ENCODE data around the gene SEC24A.
"Not testable (repeated sequence)": the region's sequence is repeated elsewhere in the genome, so short reads cannot be mapped to it uniquely, and the experiment has no call there.

Gene SEC24A

GRCh38 chr5:134650660-134651059 lies 2.1 kb downstream of the SEC24A start:
- DNase-seq (ENCODE audit: low read depth), result not testable (repeated sequence)

DNA sequence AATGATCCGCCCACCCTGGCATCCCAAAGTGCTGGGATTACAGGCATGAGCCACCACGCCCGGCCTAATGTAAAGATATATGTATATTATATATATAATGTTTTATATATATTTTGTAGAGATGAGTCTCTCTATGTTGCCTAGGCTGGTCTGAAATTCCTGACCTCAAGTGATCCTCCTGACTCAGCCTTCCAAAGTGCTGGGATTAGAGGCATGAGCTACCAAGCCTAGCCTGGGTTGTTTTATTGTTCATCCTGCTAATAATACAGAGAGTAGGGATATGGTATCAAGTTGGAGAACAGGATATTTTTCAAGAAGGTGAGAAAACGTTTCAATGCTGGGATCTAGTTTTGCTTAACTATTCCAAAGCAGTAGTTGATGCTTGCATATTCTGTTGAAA lies 2.9 kb downstream of the SEC24A start:
- DNase-seq (ENCODE audit: low read depth), result no peak

GRCh38 chr5:134656690-134657089 lies 8.1 kb downstream of the SEC24A start:
- DNase-seq (ENCODE audit: low read depth), result no peak

DNA sequence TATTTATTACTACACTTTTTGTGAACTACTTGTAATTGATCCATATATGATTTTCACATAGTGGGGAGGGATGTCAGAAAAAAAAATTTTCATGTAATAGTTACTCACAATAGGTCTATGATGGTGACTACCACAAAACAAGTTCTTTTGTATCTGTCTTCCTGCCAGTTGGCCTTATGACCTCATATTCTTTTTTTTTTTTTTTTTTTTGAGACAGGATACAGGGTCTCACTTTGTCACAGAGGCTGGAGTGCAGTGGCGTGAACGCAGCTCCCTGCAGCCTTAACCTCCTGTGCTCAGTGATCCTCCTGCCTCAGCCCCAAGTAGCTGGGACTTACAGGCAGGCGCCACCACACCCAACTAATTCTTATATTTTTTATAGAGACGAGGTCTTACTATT lies 10.9 kb downstream of the SEC24A start:
- no peak for DNase-seq (ENCODE audit: low read depth)

- no peak for DNase-seq (ENCODE audit: low read depth)
Measured at GRCh38 chr5:134659922-134660321, 11.3 kb downstream of the SEC24A start.

- no peak for DNase-seq (ENCODE audit: low read depth)
Measured at GRCh38 chr5:134662971-134663370, 14.4 kb downstream of the SEC24A start.

DNA sequence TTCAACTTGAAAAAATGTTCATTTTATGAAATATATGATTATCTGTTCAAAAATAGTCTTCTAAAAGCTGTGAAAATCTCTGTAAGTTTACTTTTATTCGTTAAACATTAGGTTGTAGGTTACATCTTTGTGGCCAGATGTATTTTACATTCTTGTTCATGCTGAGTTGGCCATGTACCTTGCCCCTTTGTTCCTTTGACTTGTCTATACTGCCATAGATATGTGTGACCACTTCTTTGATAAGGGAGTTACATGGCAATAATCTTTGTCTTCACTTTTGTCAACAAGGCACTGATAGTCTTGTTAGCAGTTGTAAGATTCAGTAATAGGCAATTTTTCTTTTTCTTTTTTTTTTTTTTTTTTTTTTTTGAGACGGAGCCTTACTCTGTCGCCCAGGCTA lies 15.9 kb downstream of the SEC24A start:
- DNase-seq (ENCODE audit: low read depth), result no peak

- DNase-seq (ENCODE audit: low read depth), result not testable (repeated sequence)
Measured at GRCh38 chr5:134673546-134673945, 25.0 kb downstream of the SEC24A start.

DNA sequence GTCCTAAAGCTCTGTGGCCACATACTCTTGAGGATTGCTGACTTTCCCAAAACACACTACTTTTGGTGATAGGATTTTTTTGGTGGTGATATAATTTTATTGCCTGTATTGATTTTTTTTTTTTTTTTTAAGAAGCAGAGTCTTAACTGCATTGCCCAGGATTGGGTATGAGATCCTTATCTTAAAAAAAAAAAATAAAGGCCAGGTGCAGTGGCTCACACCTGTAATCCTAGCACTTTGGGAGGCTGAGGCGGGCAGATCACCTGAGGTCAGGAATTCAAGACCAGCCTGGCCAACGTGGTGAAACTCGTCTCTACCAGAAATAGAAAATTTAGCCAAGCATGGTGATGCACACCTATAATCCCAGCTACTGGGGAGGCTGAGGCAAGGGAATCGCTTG lies 28.8 kb downstream of the SEC24A start:
- DNase-seq (ENCODE audit: low read depth), result not testable (repeated sequence)

DNA sequence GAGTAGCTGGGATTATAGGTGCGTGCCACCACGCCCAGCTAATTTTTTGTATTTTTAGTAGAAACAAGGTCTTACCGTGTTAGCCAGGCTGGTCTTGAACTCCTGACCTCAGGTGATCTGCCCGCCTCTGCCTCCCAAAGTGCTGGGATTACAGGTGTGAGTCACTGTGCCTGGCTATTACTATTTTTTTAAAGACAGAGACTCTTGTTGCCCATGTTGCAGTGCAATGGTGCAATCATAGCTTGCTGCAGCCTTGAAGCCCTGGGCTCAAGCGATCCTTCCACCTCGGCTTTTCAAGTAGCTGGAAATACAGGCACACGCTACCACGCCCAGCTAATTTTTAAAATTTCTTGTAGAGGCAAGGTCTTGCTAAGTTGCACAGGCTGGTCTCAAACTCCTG lies 41.6 kb downstream of the SEC24A start:
- DNase-seq (ENCODE audit: low read depth), result not testable (repeated sequence)

GRCh38 chr5:134692722-134693121 lies 44.1 kb downstream of the SEC24A start:
- no peak for DNase-seq (ENCODE audit: low read depth)

GRCh38 chr5:134708301-134708700 lies 59.7 kb downstream of the SEC24A start:
- DNase-seq (ENCODE audit: low read depth), result no peak

DNA sequence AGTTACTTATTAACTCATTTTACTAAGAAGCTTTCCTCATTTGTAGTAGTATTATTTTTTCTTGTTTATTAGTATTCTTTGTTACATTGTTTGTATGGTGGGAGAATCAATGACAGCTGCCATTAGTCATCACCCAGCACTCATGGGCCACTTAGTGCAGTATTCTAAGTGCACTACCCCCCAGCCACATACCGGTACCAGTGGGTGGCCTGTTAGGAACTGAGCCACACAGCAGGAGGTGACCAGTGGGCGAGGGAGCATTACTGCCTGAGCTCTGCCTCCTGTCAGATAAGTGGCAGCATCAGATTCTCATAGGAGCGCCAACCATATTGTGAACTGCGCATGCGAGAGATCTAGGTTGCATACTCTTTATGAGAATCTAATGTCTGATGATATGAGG lies 65.5 kb downstream of the SEC24A start:
- DNase-seq (ENCODE audit: low read depth), result no peak

DNA sequence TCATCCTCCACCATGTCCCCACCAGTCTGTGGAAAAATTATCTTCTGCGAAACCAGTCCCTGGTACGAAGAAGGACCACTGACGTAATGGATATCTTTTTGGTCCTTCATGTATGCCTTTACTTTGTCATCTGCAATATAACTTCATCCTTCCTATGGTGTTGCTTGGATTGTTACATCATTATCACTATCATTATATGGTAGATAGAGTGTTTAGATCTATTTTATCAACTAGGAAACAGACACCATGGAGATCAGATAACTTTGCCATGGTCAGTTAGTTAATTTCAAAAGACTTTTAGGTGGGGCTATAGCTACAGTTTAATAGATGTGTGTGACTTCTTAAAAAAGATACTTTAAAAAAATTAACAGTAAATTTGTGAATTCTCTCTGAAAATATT lies 66.0 kb downstream of the SEC24A start:
- no peak for DNase-seq (ENCODE audit: low read depth)

DNA sequence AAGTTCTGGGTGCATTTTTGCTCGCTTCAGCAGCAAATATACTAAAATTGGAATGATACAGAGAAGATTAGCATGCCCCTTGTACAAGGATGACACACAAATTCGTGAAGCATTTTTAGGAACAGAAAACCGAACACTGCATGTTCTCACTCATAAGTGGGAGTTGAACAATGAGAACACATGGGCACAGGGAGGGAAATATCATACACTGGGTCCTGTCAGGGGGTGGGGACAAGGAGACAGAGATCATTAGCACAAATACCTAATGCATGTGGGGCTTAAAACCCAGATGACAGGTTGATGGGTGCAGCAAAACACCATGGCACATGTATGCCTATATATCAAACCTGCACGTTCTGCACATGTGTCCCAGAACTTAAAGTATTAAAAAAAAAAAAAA lies 66.9 kb downstream of the SEC24A start:
- not testable (repeated sequence) for DNase-seq (ENCODE audit: low read depth)

DNA sequence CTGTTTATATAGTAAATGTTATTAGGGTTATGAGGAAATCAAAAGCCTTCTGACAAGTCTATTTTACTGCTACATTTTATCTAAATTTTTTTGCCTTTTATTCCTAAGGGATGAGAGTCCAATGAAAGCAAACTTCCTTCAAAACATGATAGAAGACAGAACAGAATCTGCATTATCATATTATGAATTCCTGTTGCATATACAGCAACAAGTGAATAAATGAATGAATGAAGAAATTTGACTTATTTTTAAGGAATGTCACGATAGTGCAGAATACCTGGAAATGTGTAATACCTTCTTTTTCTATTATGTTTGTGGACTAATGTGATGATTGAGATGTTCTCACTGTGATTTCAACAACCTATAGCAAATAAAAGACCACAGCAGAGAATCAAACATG lies 76.3 kb downstream of the SEC24A start:
- no peak for DNase-seq (ENCODE audit: low read depth)

- DNase-seq (ENCODE audit: low read depth), result no peak
Measured at GRCh38 chr5:134732819-134733218, 84.2 kb downstream of the SEC24A start.

DNA sequence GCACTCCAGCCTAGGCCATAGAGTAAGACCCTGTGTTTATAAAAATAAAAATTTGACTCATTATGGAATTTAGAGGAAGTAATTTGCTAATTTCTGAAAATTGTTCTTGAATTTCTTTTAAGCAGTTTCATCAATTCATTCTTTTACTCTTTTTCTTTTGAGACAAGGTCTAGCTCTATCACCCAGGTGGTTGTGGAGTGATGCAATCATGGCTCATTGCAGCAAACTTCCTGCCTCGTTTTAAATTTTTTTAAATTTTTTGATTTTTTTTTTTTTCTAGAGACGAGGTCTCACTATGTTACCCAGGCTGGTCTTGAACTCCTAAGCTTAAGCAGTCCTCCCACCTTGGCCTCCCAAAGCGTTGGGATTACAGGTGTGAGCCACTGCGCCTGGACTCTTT lies 86.7 kb downstream of the SEC24A start:
- no peak for DNase-seq (ENCODE audit: low read depth)

DNA sequence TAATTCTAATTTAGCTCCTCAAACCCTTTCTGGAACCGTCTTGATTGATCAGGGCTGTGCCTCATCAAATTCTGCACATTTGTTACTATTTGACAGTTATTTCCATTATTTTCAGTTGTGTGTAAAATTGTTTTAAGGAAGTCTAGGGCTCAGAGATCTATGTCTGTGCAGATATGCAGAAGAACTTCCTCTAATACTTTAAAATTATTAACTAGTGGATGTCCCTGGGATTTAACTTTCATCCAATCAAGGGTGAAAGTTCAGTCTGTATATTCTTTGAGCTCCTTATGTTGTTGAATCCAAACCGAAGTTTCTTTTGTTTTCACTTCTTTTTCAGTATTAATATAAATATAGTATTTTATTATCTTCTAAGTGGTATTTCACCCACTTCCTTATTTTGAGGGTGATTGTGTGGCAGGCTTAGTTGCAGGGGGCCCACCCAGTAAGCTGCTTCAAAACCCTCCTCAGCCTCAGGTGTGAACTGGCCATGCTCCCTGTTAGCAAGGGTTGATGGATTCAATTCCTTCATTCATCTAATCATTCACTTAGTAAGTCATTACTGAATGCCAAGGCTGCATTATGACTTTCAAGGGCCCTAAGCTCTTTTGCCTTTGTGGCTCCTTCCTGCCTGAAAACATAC lies 87.7 kb downstream of the SEC24A start:
- no peak for DNase-seq (ENCODE audit: low read depth)

- DNase-seq (ENCODE audit: low read depth), result peak; percentile 98
Measured at GRCh38 chr5:134738133-134738962, 89.8 kb downstream of the SEC24A start, which contains the start of gene CAMLG. Gene CAMLG, plus strand, starts transcription at chr5:134738548. Its CDS starts 73 bp downstream, at chr5:134738621.

GRCh38 chr5:134738963-134739661 lies 90.5 kb downstream of the SEC24A start:
- DNase-seq (ENCODE audit: low read depth), result no peak

- DNase-seq (ENCODE audit: low read depth), result no peak
Measured at GRCh38 chr5:134741052-134741451, 92.5 kb downstream of the SEC24A start.

GRCh38 chr5:134742134-134742533 lies 93.5 kb downstream of the SEC24A start:
- DNase-seq (ENCODE audit: low read depth), result no peak
